Activated CD4-positive, alpha-beta T cell treated with anti-CD3 and anti-CD28 coated beads, Interleukin-2, Interleukin-6, amounts not matched to agents 100 ng/mL and 50 ng/mL, durations not matched to agents 16 hours and 8 hours (primary cell): ENCODE measurements around the gene EVX2.

Source experiments
- DNase-seq: peaks from one replicate; pipeline ENCODE4 v3.0.0-alpha.2; 2020

Gene EVX2

DNA sequence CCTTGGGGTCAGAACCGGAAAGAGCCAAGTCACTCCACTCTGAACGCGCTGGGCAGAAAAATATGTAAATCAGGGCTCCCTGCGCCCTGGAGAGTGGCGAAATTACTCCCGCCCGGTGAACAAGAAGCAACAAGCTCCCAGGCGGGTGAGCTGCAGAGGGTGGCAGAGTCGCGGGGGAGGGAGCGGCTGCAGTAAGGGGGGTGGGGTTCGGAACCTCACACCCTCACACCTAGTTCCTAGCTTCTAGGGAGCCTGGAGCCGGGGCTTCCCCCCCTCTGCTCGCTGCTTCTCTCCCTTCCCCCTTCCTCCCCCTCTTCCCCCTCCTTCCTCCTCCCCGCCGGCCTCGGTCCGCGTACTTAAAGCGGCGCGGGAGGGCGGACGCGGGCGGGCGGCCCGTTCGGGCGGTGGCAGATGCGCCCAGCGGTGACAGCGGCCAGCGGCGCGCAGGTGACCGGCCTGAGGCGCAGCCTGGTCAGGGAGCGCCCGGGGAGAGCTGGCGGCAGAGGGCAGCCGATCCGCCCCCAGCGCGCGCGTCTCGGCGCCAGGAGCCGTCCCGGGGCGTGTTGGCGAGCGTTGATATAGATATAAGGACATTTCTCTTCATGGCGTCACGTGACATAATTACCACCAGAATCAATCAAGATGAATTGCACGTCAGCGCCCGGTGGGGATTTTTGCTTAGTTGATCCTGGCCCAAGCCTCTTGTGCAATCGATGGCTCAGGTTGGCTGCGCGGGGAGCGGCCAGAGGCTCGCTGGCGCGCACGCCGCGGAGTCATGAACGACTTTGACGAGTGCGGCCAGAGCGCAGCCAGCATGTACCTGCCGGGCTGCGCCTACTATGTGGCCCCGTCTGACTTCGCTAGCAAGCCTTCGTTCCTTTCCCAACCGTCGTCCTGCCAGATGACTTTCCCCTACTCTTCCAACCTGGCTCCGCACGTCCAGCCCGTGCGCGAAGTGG, 23.1 kb upstream of the EVX2 start, which contains the start of gene HOXD11:
HOXD11 (plus strand) TSS at position 700 of the 959 bp plus-strand sequence; CDS start at position 776, 76 bp downstream.
- no peak for DNase-seq

DNA sequence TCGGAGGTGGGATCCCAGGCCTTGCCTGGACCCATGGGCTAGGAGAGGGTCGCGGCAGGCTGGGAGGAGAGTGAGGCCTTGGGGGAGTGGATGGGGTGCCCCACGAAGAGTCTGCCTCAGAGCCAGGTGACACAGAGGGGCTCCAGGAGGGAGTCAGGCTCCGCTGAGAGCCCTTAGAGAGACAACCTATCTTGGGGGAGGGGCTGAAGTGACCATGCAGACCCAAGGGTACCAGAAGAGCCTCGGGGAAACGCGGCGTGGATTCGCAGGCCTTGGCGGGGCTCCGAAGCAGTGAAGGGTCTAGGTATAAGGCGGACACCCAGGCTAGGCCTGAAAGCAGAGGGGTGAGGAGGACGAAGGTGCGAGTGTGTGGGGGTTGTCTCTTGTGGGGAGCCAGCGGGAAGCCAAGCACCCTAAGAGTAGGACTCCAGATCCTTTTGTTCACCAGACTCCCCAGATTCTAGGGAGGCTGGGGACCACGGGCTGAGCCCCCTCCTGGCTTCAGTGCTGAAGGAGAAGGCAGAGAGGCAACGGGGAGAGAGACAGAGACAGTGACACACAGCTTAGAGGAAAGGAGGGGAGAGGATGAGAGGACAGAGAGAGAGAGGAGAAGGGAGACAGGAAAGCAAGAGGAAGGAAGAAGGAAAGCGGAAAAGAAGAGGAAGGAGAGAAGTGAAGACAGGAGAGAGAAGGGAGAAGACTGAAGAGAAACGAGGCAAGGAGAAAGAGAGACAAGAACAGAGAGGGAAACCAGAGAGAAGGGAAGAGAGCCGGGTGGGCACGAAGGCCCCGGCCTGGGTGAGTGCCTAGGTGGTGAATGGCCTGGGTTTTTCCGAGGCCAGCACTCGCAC, 22.2 kb upstream of the EVX2 start:
- DNase-seq, result no peak

DNA sequence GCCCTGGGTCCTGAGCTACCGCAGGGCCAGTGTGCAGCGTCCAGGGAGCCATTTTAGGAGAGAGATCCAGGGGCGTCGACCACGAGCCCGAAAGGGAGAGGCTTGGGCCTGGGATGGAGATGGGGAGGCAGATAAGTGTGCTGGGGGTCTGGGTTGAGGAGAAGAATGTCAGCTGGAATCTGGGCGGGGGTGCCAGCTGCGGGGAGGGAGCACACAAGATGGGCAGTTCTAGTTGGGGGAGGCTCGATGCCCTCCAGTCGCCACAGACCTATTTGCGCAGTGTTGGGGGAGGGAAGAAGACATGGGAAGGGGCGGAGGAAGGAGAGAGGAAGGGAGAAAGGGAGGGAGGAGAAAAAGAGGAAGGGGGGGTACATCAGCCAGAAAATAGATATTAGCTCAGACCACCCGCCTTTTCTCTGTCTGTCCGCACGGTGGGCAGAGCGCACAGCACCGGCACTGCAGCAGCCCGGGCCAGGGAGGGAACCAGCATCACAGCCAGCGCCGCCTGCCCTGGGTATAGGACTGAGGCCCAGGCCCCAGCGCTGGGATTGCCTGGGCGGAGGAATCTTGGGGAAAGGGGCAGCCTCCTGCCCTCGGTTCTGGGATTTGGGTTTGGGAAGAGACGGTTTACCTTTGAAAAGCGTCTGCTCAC, 21.4 kb upstream of the EVX2 start:
- DNase-seq, result no peak

DNA sequence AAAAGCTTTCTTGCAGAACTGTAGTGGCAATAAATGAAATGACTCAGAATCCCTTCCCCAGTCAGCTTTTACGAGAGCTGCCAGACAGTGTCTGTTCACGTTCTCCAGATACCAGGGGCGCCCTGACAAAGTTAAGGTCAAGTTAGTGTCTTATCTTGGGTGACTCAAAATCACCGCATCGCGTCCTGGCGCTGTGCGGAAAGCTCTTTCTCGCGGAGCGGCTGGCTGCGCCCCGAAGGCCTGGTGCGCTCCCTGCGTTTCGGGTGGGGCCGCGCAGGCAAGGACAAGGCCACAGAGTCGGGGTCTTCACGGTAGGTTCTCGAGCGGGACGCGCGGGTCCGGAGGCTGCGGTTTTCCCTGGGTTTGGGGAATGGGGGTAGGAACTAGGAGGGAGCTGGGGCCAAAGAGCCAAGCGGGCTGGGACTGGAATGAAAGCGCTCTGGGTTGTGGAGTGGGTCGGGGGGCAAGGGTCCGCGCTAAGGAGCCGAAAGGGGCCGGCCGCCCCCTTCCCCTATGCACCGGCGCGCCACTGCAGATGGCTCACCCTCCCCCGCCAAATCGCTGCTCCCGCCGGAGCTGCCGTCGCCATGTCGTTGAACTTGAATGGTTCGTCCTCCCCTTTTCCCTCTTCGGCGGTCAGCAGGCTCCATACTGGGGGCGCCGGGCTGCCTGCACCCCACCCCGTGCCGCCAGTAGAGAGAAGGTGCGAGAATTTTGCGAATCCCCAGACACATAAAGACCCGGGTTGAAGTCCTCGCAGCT, 20.7 kb upstream of the EVX2 start:
- no peak for DNase-seq

DNA sequence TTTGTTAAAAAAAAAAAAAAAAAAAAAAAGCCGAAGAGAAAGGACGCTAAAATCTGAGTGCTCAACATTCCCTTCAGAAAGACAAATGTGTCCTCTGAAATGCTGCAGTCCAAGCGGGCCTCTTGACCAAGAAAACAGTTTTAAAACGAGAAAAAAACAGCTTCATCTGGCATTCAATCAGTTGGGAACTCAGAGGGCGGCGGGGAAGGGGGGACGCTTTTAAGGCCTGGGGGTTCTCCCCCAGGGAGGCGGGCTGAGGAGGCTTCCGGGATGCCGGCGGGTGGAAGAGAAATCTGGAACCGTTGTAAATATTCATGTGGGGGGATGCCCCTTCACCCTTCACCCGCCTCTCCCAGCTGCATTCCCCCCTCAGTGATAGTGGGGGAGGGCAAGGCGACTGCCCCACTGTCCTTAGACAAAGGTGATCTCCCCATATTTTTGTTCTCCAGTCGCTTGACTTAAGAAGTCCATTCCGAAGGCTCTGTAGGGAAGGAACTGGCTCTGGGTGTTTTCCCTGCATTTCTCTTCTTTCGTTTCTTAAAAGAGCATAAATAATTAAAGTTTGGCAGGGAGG, 20.1 kb upstream of the EVX2 start:
- DNase-seq, result no peak

DNA sequence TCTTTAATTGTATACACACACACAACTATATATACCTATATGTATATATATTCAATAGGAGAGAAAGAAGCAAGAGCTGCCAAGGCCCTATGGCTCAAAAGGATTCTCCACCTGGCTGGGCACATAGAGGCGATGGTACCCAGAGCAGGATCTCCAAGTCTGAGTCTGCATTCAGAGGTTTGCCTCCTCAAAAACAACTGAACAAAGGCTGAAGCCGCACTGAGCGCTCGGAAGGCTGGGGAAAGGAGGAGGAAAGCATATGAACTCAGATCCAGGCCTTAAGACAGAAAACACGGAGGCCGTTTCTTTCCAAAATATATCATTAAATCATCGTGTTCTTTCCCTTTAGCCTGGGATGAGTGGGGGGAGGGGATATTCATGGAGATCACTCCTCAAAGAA, 19.4 kb upstream of the EVX2 start:
- DNase-seq, result no peak

DNA sequence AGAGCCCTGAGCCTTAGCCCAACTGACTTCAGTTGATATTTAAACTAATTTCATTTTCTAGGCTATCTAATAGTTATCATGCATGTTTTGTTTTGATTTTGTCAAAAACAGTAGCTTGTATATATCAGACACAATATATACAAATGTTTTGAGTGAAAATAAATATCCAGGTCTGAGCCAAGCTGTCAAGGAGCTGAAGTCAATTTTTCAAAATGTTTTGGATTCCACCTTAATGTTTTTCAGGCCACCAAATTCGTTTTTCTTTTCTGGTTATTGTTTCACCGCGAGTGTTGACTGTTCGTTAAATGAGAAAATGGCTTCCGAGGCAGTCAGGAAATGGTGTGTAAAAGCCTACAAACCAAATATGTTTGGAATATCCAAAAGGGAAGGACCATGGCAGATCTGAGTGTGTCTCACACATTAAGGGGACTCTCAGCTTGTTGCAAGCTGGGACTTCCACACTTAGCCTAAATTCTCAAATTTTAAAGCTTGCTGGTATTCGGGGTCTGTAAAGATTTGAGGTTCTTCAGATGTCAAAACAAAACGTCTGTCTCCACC, 18.6 kb upstream of the EVX2 start:
- DNase-seq, result no peak

DNA sequence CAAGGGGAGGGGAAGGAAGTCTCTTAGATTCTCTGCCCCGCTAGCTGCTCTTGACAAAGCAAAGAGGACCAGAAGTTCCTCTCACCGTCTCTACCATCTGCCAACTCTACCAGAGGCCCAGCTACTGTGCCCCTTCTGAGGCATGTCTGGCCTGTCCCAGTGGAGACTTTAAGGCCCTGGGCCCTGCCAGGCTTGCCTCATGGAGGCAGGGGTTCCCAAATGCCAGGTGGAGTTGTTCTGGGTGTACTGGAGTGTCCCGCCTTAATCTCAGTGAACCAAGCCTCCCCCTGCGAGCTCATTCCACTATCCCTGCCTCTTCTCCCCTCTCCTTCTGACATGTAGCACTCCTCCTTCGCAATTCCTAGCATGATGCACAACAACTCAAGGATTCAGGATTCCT, 18.1 kb upstream of the EVX2 start:
- DNase-seq, result no peak

DNA sequence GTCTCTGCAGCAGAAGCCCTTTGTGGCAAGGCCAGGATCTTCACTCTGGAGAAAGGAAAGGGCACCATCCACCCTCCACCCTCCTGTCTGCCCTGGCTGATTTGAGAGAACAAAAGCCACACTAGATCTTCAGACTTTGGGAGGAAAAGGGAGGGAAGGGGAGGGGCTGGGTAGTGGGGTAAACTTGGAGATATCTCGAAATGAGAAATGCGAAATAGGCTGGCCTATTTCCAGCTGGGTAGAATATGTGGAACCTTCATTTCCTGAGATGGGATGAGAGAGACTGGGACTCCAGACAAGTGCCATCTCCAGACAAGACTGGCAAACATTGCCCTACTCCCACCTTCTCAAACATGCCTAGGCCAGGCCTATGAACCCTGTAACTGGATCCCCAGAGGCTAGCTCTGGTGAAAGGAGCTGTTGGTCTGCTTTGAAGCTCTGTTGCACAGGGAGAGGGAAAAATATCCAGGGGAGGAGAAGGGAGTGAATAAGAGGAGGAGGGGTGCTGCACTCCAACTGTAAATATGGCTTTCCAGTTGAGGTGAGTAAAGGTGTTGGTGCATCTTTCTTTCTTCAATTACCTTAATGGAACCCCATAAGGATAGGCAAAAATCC, 17.6 kb upstream of the EVX2 start:
- no peak for DNase-seq

DNA sequence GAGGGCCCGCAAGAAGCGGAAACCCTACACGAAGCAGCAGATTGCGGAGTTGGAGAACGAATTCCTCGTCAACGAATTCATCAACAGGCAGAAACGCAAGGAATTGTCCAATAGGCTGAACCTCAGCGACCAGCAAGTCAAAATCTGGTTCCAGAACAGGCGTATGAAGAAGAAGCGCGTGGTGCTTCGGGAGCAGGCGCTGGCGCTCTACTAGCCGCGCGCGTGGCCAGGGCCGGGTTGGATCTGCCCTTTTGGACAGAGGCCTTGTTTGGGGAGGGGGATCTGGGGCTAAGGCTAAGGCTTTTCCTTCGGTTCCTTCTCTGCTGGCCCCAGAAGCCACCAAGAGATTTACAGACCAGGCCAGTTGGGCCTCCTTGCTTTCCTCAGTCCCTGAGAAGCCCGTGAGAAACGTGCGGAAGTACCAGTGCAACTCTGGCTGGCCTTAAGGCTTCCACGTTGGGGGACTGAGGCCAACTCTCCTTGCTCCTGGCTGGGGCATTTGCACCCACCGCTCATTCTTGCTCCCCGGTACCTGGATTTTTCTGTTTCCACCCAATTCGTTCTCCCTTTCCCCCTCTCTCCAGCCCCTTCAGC, 16.9 kb upstream of the EVX2 start:
- DNase-seq, result no peak

DNA sequence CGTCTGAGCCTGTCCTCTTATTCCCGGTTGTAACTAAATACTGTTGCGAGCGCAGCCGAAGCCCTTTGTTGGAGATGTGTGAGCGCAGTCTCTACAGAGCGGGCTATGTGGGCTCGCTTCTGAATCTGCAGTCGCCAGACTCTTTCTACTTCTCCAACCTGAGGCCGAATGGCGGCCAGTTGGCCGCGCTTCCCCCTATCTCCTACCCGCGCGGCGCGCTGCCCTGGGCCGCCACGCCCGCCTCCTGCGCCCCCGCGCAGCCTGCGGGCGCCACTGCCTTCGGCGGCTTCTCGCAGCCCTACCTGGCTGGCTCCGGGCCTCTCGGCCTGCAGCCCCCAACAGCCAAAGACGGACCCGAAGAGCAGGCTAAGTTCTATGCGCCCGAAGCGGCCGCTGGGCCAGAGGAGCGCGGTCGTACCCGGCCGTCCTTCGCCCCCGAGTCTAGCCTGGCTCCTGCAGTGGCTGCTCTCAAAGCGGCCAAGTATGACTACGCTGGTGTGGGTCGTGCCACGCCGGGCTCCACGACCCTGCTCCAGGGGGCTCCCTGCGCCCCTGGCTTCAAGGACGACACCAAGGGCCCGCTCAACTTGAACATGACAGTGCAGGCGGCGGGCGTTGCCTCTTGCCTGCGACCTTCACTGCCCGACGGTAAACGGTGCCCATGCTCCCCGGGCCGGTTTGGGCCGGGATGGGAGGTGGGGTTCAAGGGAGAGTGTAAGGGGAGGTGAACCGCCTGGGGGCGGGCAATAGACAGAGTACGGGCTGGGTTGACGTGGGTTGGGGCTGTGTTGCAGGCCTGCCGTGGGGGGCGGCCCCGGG, 16.2 kb upstream of the EVX2 start, which contains the start of gene HOXD12:
HOXD12 (plus strand) TSS at position 68 of the 819 bp plus-strand sequence; CDS start at position 75, 7 bp downstream.
- no peak for DNase-seq

DNA sequence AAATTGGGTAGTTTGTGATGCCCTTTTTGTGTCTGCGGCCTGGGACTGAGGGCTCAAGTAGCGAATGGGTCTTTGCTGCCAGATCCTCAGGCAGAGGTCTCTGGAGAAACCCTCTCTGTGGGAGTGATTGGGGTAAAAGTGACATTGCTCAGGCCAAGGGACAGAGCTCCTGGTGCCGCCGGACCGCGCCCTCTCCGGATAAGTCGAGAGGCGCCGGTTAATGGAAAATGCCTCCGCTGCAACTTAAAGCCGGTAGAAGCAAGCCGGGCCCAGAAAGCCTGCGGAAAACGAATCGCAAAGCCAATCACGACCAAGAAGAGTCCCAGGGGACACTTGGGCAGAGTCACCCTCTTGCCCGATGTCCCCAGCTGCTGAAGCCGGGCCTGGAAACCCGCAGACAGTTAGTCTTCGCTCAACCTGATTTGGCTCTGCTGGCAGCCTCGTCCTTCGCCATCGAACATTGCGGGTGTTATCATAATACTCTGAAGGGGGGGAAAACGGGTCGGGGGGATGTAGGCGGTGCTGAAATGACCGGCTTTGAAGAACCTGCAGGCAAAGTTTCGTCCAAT, 15.5 kb upstream of the EVX2 start:
- DNase-seq, result no peak

DNA sequence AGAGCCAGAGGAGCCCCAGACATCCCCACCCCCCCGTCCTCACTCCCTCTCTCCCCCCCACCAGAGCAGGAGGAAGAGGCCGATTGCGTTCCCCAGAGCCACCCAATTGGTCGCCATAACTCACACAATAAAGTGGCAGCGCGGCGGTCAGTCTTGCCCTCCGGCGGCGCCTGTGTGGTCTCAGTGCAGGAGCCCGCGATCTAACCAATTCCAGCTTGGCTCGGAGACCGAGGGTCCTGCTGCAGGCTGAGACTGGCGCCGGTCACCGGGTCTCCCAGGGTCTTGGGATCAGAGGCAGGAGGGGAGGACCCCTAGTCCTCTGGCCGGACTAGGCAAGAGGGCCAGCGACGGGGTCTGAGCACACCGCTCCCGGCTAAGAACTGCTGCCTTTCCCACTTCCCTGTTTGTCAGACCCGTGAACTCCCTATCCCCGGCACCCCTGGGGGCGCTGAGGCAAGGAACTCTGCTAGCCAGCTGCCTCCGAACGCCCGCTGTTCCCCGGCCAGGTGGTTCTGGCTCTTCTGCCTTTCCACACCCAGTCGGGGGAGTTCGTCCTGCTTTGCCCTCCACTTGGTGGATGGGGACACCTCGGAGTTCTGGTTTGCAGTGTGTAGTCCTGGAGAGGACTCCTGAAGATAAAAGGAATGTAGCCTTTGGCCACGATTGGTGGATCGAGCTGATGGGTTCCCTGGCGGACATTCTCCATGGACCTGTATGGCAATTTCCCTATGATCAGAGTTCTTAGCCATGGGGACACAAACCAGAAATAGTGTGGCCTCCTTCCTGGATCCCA, 14.8 kb upstream of the EVX2 start:
- DNase-seq, result no peak

DNA sequence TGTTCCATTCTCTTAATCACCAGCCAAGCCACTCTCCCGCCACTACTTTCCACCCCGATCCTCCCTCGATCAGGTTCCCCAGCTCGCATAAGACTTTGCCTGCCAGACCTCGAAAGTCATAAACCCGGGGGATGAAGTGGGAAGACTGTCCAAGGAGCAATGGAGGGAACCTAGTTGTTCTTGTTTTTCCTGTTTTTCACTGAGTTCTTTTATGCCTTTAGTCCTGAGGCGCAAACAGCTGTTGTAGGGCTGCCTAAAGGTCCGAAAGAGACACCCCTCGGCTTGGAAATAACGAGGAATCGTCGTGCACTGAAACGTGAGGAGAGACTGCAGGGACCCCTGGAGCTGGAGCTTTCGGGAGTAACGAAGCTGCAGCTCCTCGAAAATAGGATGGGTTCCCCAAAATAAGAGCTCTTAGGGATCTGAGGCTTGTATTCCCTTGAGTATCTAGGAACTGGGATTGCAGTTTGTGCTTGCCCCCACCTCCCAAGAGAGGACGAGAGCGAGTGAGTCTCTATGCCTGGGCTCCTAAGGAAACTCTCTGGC, 14.1 kb upstream of the EVX2 start:
- DNase-seq, result no peak

DNA sequence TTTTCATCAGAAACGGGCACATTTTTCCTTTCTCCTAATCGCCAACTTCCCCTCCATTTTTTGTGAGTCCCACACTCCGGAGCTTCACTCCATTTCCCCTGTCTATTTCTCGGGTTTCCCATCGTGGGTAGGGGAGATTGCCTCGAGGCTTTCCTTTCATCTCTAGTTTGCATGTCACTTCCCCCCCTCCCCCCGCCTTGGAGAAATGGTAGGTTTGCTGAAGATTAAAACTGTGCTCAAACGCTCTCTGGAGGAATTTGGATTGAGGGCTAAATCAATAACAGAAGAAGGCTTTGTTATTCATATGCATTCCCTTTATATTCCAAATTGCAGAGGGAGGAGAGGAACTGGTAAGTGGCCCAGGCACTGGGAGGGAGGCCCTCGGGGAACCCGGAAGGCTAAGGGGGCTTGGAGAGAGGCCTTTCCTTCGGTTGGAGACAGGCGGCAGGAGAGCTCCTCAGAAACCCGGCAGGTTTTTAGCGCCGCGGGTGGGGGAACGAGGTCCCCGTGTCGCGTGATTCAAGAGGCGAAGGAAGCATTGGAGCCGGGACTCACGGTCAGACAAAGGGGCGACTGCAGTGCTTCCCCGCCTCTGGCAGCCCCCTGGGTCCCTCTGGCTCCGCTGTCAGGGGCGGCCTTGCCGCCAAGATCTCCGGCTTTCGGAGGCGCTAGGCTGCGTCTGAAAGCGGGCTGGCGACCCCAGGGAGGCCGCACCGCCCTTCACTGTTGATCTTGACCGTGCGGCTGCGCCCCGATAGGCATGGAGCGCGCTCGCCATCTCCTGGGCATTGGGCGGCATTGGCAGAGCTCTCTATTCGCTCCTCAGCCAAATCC, 13.4 kb upstream of the EVX2 start:
- peak; percentile 68 for DNase-seq

DNA sequence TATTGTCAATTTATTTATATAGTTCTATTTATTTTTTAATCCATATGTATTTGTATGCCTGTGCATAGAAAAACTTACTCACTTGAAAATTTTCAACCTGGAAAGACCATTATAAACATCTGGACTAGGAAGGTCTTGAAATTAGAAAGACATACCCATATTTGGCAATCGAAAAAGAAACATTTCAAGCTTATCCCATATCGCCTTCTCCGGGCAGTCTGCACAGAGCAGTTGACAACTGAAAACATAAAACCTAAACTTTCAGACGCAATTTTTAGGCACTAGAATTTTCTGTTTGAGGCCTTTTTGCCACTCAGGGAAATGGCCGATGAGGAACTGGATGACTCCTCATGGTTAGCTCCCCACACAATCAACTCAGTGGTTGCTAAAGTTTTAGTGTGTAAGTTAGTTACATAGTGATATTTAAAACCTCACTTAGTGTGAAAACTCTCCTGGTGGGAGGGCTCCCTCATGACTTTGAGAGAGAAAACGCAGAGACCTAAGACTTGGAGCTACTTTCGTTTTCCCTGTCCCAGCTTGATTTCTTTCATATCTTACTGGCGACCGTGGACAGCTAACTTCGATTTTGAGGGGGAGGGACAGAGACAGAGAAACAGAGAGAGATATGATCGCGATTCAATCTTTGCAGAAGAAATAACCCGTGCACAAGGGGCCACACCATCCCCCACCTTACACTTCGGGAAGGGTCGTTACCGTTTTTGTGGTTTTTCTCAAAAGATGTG, 12.7 kb upstream of the EVX2 start:
- DNase-seq, result no peak

DNA sequence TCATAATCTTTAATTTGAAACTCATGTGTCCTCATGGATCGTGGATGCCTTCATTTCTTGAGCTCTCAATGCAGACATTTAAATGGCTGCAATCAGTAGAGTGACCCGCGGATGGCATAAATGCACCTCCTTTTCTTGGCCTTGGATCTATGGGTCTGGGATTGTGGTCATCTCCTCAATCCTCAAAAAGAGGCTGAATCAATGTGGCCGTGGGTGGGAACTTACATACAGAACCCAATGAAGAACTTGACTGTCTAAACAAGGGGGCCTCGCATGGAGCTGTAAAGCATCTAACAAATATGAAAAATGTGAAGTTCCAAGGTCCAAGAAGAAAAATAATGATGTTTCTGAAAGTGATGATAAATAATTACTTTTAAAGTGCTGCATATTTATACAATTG, 11.7 kb upstream of the EVX2 start:
- no peak for DNase-seq
